Ishikawa (cell line): ENCODE results near the gene RAB8B.

Experiments used
- CEBPB ChIP-seq: IDR thresholded peaks from 2 replicates; pipeline ENCODE4 v1.6.1; 2012
- CREB1 ChIP-seq: IDR thresholded peaks from 2 replicates; pipeline ENCODE4 v1.6.1; 2012; ENCODE audit warnings: low read depth
- EP300 ChIP-seq: IDR thresholded peaks from 2 replicates; pipeline ENCODE4 v1.6.1; 2012; ENCODE audit warnings: borderline replicate concordance
- NFIC ChIP-seq: IDR thresholded peaks from 2 replicates; pipeline ENCODE4 v1.6.1; 2012
- RAD21 ChIP-seq: IDR thresholded peaks from 2 replicates; pipeline ENCODE4 v1.6.1; 2012; ENCODE audit warnings: low read depth
- TAF1 ChIP-seq: IDR thresholded peaks from 2 replicates; pipeline ENCODE4 v1.6.1; 2012; ENCODE audit warnings: low read depth, mild to moderate bottlenecking
- TCF12 ChIP-seq: IDR thresholded peaks from 2 replicates; pipeline ENCODE4 v1.6.1; 2012; ENCODE audit warnings: low read depth
- TEAD4 ChIP-seq: IDR thresholded peaks from 2 replicates; pipeline ENCODE4 v1.6.1; 2012
- YY1 ChIP-seq: IDR thresholded peaks from 2 replicates; pipeline ENCODE4 v1.6.1; 2012; ENCODE audit warnings: low read depth
- ZBTB7A ChIP-seq: IDR thresholded peaks from 2 replicates; pipeline ENCODE4 v1.6.1; 2012; ENCODE audit warnings: low read depth
- TF ChIP-seq, protein P1 (sequence below): IDR thresholded peaks from 2 replicates; pipeline ENCODE4 v1.6.1; 2012; ENCODE audit warnings: low read depth, mild to moderate bottlenecking
- TF ChIP-seq, protein P2 (sequence below): IDR thresholded peaks from 2 replicates; pipeline ENCODE4 v1.6.1; 2012

DNA sequence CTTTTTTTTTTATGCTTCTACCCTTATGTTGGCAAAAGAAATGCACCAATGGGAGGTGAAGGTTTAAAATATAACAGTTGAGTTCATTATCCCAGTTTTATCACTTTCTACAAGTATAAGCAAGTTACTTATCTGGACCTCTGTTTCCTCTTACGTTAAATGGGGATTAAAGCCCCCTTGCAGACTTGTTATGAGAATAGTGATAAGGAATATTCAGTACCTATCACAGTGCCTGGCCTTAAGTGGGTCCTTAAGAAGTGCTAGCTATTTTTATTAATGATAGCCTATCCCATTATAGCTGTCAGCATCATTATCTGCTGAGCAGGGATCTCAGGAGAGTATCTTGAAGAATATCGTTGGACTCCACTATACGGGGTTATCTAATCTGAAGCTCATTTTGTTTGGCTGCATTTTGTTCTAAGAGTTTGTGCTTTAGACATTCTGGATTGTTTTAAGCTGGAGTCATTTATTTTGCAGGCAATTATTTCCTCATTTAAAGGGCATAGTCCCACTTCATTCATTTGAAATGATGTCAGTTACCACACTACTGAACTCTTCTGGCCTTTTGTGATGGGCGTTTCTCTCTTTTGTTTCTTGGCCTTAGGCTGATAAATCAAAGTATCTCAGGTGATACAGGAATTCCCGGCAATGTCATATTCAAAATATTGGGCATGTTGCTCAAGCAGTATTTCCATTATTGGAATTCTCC, 28.8 kb downstream of the RAB8B start:
- TF ChIP-seq YY1 (no peak), TAF1 (no peak), NFIC (no peak), TCF12 (no peak), RAD21 (no peak), ZBTB7A (no peak), CEBPB (no peak), TEAD4 (no peak), CREB1 (no peak), EP300 (no peak)
- TF ChIP-seq, protein P1, sequence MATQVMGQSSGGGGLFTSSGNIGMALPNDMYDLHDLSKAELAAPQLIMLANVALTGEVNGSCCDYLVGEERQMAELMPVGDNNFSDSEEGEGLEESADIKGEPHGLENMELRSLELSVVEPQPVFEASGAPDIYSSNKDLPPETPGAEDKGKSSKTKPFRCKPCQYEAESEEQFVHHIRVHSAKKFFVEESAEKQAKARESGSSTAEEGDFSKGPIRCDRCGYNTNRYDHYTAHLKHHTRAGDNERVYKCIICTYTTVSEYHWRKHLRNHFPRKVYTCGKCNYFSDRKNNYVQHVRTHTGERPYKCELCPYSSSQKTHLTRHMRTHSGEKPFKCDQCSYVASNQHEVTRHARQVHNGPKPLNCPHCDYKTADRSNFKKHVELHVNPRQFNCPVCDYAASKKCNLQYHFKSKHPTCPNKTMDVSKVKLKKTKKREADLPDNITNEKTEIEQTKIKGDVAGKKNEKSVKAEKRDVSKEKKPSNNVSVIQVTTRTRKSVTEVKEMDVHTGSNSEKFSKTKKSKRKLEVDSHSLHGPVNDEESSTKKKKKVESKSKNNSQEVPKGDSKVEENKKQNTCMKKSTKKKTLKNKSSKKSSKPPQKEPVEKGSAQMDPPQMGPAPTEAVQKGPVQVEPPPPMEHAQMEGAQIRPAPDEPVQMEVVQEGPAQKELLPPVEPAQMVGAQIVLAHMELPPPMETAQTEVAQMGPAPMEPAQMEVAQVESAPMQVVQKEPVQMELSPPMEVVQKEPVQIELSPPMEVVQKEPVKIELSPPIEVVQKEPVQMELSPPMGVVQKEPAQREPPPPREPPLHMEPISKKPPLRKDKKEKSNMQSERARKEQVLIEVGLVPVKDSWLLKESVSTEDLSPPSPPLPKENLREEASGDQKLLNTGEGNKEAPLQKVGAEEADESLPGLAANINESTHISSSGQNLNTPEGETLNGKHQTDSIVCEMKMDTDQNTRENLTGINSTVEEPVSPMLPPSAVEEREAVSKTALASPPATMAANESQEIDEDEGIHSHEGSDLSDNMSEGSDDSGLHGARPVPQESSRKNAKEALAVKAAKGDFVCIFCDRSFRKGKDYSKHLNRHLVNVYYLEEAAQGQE = no peak
- TF ChIP-seq, protein P2, sequence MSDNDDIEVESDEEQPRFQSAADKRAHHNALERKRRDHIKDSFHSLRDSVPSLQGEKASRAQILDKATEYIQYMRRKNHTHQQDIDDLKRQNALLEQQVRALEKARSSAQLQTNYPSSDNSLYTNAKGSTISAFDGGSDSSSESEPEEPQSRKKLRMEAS = no peak
